HCT116 (cell line): ENCODE measurements around the gene TRAPPC12. TPM values are rescaled to one million over a fixed set of nuclear protein-coding genes. Genes with fewer than 3 reads are reported as not detected.

Source experiments
- ATAC-seq: fragments of 200-7000 bp; cut with Tn5 transposase; 2 replicates; pipeline ENCODE4 v1.9.1; 2020; ENCODE audit warnings: mild to moderate bottlenecking, moderate library complexity
- BruUV-seq: library from RNA; stranded (reverse); fragments of 400-500 nt; replicated peaks from 2 replicates; lab custom pipeline; 2021; lab: Mats Ljungman, UMichigan
- CTCF ChIA-PET: fragments of 300-600 bp; sonication (Branson Sonifier 250); formaldehyde crosslinking; loops from one replicate; lab custom pipeline; 2021; ENCODE audit warnings: antibody characterized with exemption; lab: Charles Lee
- POLR2A ChIA-PET: fragments of 300-600, 350-600 bp; sonication (Branson Sonifier 250); formaldehyde crosslinking; loops from one replicate; lab custom pipeline; 2021; ENCODE audit warnings: antibody characterized with exemption; lab: Charles Lee
- RAD21 ChIA-PET, 2 experiments: fragments of 300-600 bp; sonication (Branson Sonifier 250); formaldehyde crosslinking; loops; one replicate each; lab custom pipeline; 2023; ENCODE audit warnings: low total read pairs in 2 of 2; ENCODE audit not compliant: uncharacterized antibody in 2 of 2, unreplicated experiment in 2 of 2, low non-redundant PET in 1 of 2; lab: Charles Lee
- DNase-seq: peaks from one replicate; pipeline ENCODE4 v3.0.0-alpha.2; 2010; ENCODE audit warnings: low read depth, low spot score
- H2AFZ ChIP-seq: fragments of 200-600 bp; shearing (Covaris generic), sonication (generic); 2 replicates; pipeline ENCODE4 v1.6.1; 2017; ENCODE audit warnings: low read depth, mixed run types, mixed read lengths, antibody characterized with exemption, low read length; ENCODE audit not compliant: poor library complexity, severe bottlenecking
- H3K27ac ChIP-seq: 2 replicates; pipeline ENCODE4 v1.5.1; 2012; ENCODE audit warnings: low read depth, low read length
- H3K27me3 ChIP-seq: fragments of 200-600 bp; sonication (generic); 2 replicates; pipeline ENCODE4 v1.6.1; 2016; ENCODE audit warnings: mixed run types, low read length, mixed read lengths; ENCODE audit not compliant: insufficient read depth
- H3K36me3 ChIP-seq, 2 experiments: fragments of 200-500 bp in 1 of 2; fragments of 200-600 bp in 1 of 2; sonication (Bioruptor generic) in 1 of 2; sonication (generic) in 1 of 2; 2 replicates each; pipeline versions ENCODE4 v1.5.1 to v1.6.1; 2014 to 2016; ENCODE audit warnings: low read length in 2 of 2, inconsistent platforms in 1 of 2, mixed read lengths in 1 of 2, mixed run types in 1 of 2; ENCODE audit not compliant: insufficient read depth in 2 of 2, control insufficient read depth in 1 of 2
- H3K4me1 ChIP-seq, 2 experiments: fragments of 200-600 bp in 1 of 2; sonication (generic) in 1 of 2; 2 replicates each; pipeline versions ENCODE4 v1.5.1 to v1.6.1; 2012 to 2017; ENCODE audit warnings: low read length in 2 of 2, inconsistent platforms in 1 of 2, mild to moderate bottlenecking in 1 of 2, mixed read lengths in 1 of 2, mixed run types in 1 of 2, moderate library complexity in 1 of 2; ENCODE audit not compliant: insufficient read depth in 2 of 2, control insufficient read depth in 1 of 2
- H3K4me2 ChIP-seq: fragments of 200-600 bp; sonication (generic); 2 replicates; pipeline ENCODE4 v1.6.1; 2017; ENCODE audit warnings: mixed run types, low read length, mixed read lengths
- H3K4me3 ChIP-seq, 2 experiments: fragments of 200-600 bp in 1 of 2; sonication (generic) in 1 of 2; replicated peaks in 1 of 2; 2 replicates each; pipeline ENCODE4 v1.5.1; 2011 to 2016; ENCODE audit warnings: low read length in 2 of 2, control low read depth in 1 of 2, low read depth in 1 of 2, mild to moderate bottlenecking in 1 of 2, mixed read lengths in 1 of 2, mixed run types in 1 of 2
- H3K79me2 ChIP-seq: fragments of 200-600 bp; sonication (generic); 2 replicates; pipeline ENCODE4 v1.6.1; 2017; ENCODE audit warnings: mild to moderate bottlenecking, mixed run types, low read length, moderate library complexity, mixed read lengths; ENCODE audit not compliant: insufficient read depth
- H3K9ac ChIP-seq: fragments of 200-600 bp; sonication (generic); 2 replicates; pipeline ENCODE4 v1.6.1; 2016; ENCODE audit warnings: low read length, mixed read lengths
- H3K9me2 ChIP-seq: fragments of 200-600 bp; sonication (generic), shearing (Covaris generic); 2 replicates; pipeline ENCODE4 v1.6.1; 2017; ENCODE audit warnings: mixed run types, mild to moderate bottlenecking, moderate library complexity; ENCODE audit not compliant: insufficient read depth
- H3K9me3 ChIP-seq, 2 experiments: fragments of 200-500 bp in 1 of 2; fragments of 200-600 bp in 1 of 2; sonication (Bioruptor generic) in 1 of 2; sonication (generic) in 1 of 2; 2 replicates each; pipeline ENCODE4 v1.6.1; 2014 to 2017; ENCODE audit warnings: low read length in 2 of 2, mixed read lengths in 2 of 2, inconsistent platforms in 1 of 2, low read depth in 1 of 2, mild to moderate bottlenecking in 1 of 2, mixed run types in 1 of 2, moderate library complexity in 1 of 2; ENCODE audit not compliant: control insufficient read depth in 1 of 2, insufficient read depth in 1 of 2
- H4K20me1 ChIP-seq: fragments of 200-600 bp; sonication (generic), shearing (Covaris generic); 2 replicates; pipeline ENCODE4 v1.6.1; 2017; ENCODE audit warnings: mixed run types, mild to moderate bottlenecking, moderate library complexity; ENCODE audit not compliant: insufficient read depth
- ATF3 ChIP-seq: IDR thresholded peaks from 2 replicates; pipeline ENCODE4 v1.6.1; 2012
- CEBPB ChIP-seq: IDR thresholded peaks from 2 replicates; pipeline ENCODE4 v1.6.1; 2012; ENCODE audit warnings: low read depth
- CTCF ChIP-seq, 3 experiments: fragments of 200-600 bp in 1 of 3; sonication (generic) in 1 of 3; IDR thresholded peaks in 2 of 3; conservative IDR thresholded peaks in 1 of 3; 2 replicates each; pipeline ENCODE4 v1.5.1; 2012 to 2017; ENCODE audit warnings: low read depth in 2 of 3, low read length in 2 of 3, antibody characterized with exemption in 1 of 3, borderline replicate concordance in 1 of 3, control low read depth in 1 of 3, mild to moderate bottlenecking in 1 of 3, mixed read lengths in 1 of 3, mixed run types in 1 of 3, moderate library complexity in 1 of 3; ENCODE audit not compliant: insufficient read depth in 1 of 3
- EGR1 ChIP-seq: IDR thresholded peaks from 2 replicates; pipeline ENCODE4 v1.6.1; 2012; ENCODE audit warnings: low read depth
- ELF1 ChIP-seq: IDR thresholded peaks from 2 replicates; pipeline ENCODE4 v1.6.1; 2012; ENCODE audit warnings: low read depth, borderline replicate concordance
- EZH2phosphoT487 ChIP-seq: fragments of 200-600 bp; IDR thresholded peaks from 2 replicates; pipeline ENCODE4 v1.6.1; 2018; ENCODE audit warnings: antibody characterized with exemption, borderline replicate concordance
- FOSL1 ChIP-seq: IDR thresholded peaks from 2 replicates; pipeline ENCODE4 v1.6.1; 2012; ENCODE audit warnings: low read depth
- RAD21 ChIP-seq: IDR thresholded peaks from 2 replicates; pipeline ENCODE4 v1.6.1; 2012; ENCODE audit warnings: low read depth, mild to moderate bottlenecking
- REST ChIP-seq: IDR thresholded peaks from 2 replicates; pipeline ENCODE4 v1.6.1; 2012; ENCODE audit warnings: low read depth
- SIN3A ChIP-seq: IDR thresholded peaks from 2 replicates; pipeline ENCODE4 v1.6.1; 2012; ENCODE audit warnings: low read depth
- SP1 ChIP-seq: IDR thresholded peaks from 2 replicates; pipeline ENCODE4 v1.6.1; 2012; ENCODE audit warnings: low read depth
- YY1 ChIP-seq: IDR thresholded peaks from 2 replicates; pipeline ENCODE4 v1.6.1; 2011; ENCODE audit warnings: low read length, low read depth, moderate library complexity, mild to moderate bottlenecking; ENCODE audit not compliant: insufficient replicate concordance; ENCODE audit errors: extremely low read depth
- intact Hi-C: fragments of 100-400 bp; cut with micrococcal nuclease; formaldehyde crosslinking; loops from 2 replicates; pipeline ENCODE4 v1.10.0; 2022
- total RNA-seq: library from RNA; stranded (reverse); gene quantifications from one replicate; pipeline ENCODE4 v1.2.1, GENCODE V29; 2021; ENCODE audit not compliant: unreplicated experiment

Gene TRAPPC12
- total RNA-seq, 1 experiment from 2014 or later = 47.4 TPM

- intact Hi-C loops = no loop called here
- POLR2A ChIA-PET = no interaction called here
- RAD21 ChIA-PET = no interaction called here
- Histone ChIP-seq H3K27me3 (no peaks in the 10 kb centered on the region), H3K4me1 (no peaks in the 10 kb centered on the region), H3K27ac (no peak overlapping the region), H3K4me2 (no peak overlapping the region), H3K9ac (no peak overlapping the region), H3K9me3 (no peaks in the 10 kb centered on the region), H3K36me3 (peaks cover 2 to 4% of the 10 kb centered on the region in 2 experiments; a peak in 2 of 4 replicates), H2AFZ (no peak overlapping the region), H3K4me3 (no peak overlapping the region), H4K20me1 (no peaks in the 10 kb centered on the region), H3K9me2 (no peaks in the 10 kb centered on the region), H3K79me2 (0 out of 2 replicates have a peak, but pooled peaks cover 3% of the 10 kb centered on the region)
- DNase-seq (no peak), ATAC-seq (no peak)
- BruUV-seq = no TSS peak
- no peak for TF ChIP-seq SP1
- TF ChIP-seq REST = no peak
- no peak for TF ChIP-seq CEBPB
- TF ChIP-seq EGR1 = no peak
- TF ChIP-seq EZH2phosphoT487 = no peak
- TF ChIP-seq YY1 = no peak
- TF ChIP-seq CTCF (IDR thresholded peaks at IDR 0.05 in 2 of 3, conservative IDR thresholded peaks at IDR 0.05 in 1 of 3; ENCODE audit: borderline replicate concordance in 1 of 3, insufficient read depth in 1 of 3, low read depth in 2 of 3, low read length in 2 of 3) = no peak
- no peak for TF ChIP-seq RAD21
- TF ChIP-seq SIN3A = no peak
- TF ChIP-seq FOSL1 = no peak
- no peak for TF ChIP-seq ATF3
- no peak for TF ChIP-seq ELF1
- CTCF ChIA-PET = no interaction called here
Measured at GRCh38 chr2:3336844-3337243, 42.6 kb upstream of the TRAPPC12 start.
